GM12878 (cell line): Measurements from ENCODE around the gene ANO9. TPM values are rescaled to one million over a fixed set of nuclear protein-coding genes. Genes with fewer than 3 reads are reported as not detected.

ENCODE experiments used
- JUNB ChIP-seq: IDR thresholded peaks from 2 replicates; pipeline ENCODE4 v1.6.1; 2016; ENCODE audit warnings: antibody characterized with exemption, mild to moderate bottlenecking
- MLLT1 ChIP-seq: fragments of 450-650 bp; IDR thresholded peaks from 2 replicates; pipeline ENCODE4 v1.6.1; 2016; ENCODE audit warnings: mild to moderate bottlenecking
- RBBP5 ChIP-seq: fragments of 200-600 bp; sonication (generic); conservative IDR thresholded peaks from 2 replicates; pipeline ENCODE4 v1.6.1; 2016
- RUNX3 ChIP-seq: IDR thresholded peaks from 2 replicates; pipeline ENCODE4 v1.6.1; 2012; ENCODE audit warnings: low read length, inconsistent platforms
- STAT1 ChIP-seq: fragments of 450-650 bp; conservative IDR thresholded peaks from 2 replicates; pipeline ENCODE4 v1.6.1; 2014; ENCODE audit warnings: antibody characterized with exemption, mild to moderate bottlenecking
- USF1 ChIP-seq: IDR thresholded peaks from 2 replicates; pipeline ENCODE4 v1.6.1; 2011; ENCODE audit warnings: borderline replicate concordance, low read depth, mild to moderate bottlenecking, moderate library complexity, mixed read lengths, low read length; ENCODE audit not compliant: insufficient read depth; ENCODE audit errors: extremely low read length
- ZBTB4 ChIP-seq: fragments of 450-650 bp; formaldehyde crosslinking; IDR thresholded peaks from 2 replicates; pipeline ENCODE4 v1.4.0; 2022; ENCODE audit warnings: mild to moderate bottlenecking, moderate library complexity
- ZNF207 ChIP-seq: fragments of 450-650 bp; IDR thresholded peaks from 2 replicates; pipeline ENCODE4 v1.6.1; 2014; ENCODE audit warnings: antibody characterized with exemption, mild to moderate bottlenecking, borderline replicate concordance
- ZNF384 ChIP-seq: IDR thresholded peaks from 2 replicates; pipeline ENCODE4 v1.6.1; 2012; ENCODE audit warnings: low read depth, mild to moderate bottlenecking, low read length, improper control_type of control experiment, borderline replicate concordance
- polyA plus RNA-seq, 11 experiments: library from polyadenylated mRNA; depleted of rRNA in 4 of 11; unstranded in 6 of 11; stranded (reverse) in 5 of 11; fragments of >200 nt; fragmentation: Nextera tagmentation in 4 of 11; fragmentation: Illumina TruSeq in 1 of 11; extraction: Ambion mirVana in 4 of 11; extraction: Trizol in 1 of 11; gene quantifications; 1 replicate in 1 of 11; 2 replicates in 10 of 11; pipeline versions ENCODE4 v1.2.1 to v1.2.3, GENCODE V29; 2011 to 2016; ENCODE audit warnings: inconsistent platforms in 2 of 11, missing spikeins in 2 of 11, low read depth in 1 of 11
- total RNA-seq, 4 experiments: library from RNA; depleted of rRNA in 3 of 4; stranded (reverse); fragments of >200 nt in 3 of 4; fragmentation: Illumina TruSeq in 1 of 4; extraction: Trizol in 1 of 4; gene quantifications; 2 replicates each; pipeline versions ENCODE4 v1.2.1 to v1.2.3, GENCODE V29; 2013 to 2021
- TF ChIP-seq, protein P1 (sequence below): fragments of 450-650 bp; IDR thresholded peaks from 2 replicates; pipeline ENCODE4 v1.6.1; 2016; ENCODE audit warnings: mild to moderate bottlenecking
- TF ChIP-seq, protein P2 (sequence below): fragments of 450-650 bp; IDR thresholded peaks from 2 replicates; pipeline ENCODE4 v1.6.1; 2017; ENCODE audit warnings: mild to moderate bottlenecking, moderate library complexity

The ANO9 gene
- total and polyA plus RNA-seq, 10 of the 15 experiments (the other 5 are each of a cell fraction or from before 2014, with no cell fraction given): 0.21 to 42.3 (median 12.0) TPM

DNA sequence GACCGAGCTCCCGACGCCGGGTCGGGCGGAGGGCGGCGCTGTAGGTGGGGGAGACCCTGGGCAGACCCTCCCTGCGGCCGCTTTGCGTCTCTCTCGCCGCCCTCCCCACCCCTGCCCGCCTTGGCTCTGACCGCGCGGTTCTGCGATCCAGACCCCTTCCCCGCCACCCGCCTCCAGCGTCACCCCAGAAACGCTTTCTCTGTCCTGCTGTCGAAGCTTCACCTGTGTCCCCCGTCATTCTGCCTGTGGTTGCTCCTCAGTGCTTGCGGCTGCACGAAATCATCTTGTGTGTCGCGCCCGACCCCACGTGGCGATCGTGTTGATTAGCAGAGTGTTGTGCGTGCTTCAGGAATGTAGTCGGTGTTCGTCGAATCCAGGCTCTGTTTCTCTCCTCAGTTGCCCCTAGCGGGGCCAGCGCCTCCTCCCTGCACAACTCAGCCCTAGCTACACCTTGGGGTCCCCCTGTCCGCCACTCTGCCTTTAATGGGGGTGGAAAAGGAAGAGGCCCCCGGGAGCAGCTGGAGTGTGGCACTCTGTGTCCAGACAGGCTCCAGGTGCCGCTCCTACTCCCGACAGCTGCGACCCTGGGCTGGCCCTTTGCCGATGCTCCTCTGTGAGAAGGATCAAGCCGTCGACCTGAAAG is 9.1 kb upstream of the ANO9 start (continued):
- no peak for TF ChIP-seq ZBTB4 (CRISPR knock-in tag)
- peak; percentile 56; the same call in 1 of the 2 replicates for TF ChIP-seq MLLT1
- TF ChIP-seq STAT1: no peak
- TF ChIP-seq, protein P1, sequence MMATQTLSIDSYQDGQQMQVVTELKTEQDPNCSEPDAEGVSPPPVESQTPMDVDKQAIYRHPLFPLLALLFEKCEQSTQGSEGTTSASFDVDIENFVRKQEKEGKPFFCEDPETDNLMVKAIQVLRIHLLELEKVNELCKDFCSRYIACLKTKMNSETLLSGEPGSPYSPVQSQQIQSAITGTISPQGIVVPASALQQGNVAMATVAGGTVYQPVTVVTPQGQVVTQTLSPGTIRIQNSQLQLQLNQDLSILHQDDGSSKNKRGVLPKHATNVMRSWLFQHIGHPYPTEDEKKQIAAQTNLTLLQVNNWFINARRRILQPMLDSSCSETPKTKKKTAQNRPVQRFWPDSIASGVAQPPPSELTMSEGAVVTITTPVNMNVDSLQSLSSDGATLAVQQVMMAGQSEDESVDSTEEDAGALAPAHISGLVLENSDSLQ: peak; percentile 40; the same call in 1 of the 2 replicates
- no peak for TF ChIP-seq RBBP5
- TF ChIP-seq, protein P2, sequence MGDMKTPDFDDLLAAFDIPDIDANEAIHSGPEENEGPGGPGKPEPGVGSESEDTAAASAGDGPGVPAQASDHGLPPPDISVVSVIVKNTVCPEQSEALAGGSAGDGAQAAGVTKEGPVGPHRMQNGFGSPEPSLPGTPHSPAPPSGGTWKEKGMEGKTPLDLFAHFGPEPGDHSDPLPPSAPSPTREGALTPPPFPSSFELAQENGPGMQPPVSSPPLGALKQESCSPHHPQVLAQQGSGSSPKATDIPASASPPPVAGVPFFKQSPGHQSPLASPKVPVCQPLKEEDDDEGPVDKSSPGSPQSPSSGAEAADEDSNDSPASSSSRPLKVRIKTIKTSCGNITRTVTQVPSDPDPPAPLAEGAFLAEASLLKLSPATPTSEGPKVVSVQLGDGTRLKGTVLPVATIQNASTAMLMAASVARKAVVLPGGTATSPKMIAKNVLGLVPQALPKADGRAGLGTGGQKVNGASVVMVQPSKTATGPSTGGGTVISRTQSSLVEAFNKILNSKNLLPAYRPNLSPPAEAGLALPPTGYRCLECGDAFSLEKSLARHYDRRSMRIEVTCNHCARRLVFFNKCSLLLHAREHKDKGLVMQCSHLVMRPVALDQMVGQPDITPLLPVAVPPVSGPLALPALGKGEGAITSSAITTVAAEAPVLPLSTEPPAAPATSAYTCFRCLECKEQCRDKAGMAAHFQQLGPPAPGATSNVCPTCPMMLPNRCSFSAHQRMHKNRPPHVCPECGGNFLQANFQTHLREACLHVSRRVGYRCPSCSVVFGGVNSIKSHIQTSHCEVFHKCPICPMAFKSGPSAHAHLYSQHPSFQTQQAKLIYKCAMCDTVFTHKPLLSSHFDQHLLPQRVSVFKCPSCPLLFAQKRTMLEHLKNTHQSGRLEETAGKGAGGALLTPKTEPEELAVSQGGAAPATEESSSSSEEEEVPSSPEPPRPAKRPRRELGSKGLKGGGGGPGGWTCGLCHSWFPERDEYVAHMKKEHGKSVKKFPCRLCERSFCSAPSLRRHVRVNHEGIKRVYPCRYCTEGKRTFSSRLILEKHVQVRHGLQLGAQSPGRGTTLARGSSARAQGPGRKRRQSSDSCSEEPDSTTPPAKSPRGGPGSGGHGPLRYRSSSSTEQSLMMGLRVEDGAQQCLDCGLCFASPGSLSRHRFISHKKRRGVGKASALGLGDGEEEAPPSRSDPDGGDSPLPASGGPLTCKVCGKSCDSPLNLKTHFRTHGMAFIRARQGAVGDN: no peak
- no peak for TF ChIP-seq ZNF384
- TF ChIP-seq JUNB: no peak
- TF ChIP-seq RUNX3: peak; percentile 72
- TF ChIP-seq USF1: peak; percentile 55
- TF ChIP-seq ZNF207: no peak
